Ureter (tissue), 1 donor: ENCODE results near the gene LTF. TPM values are rescaled to one million over a fixed set of nuclear protein-coding genes. Genes with fewer than 3 reads are reported as not detected.
"Not testable (repeated sequence)": the region's sequence is repeated elsewhere in the genome, so short reads cannot be mapped to it uniquely, and the experiment has no call there.

ENCODE experiments used
- DNase-seq: peaks from one replicate; pipeline ENCODE4 v3.0.0-alpha.2; 2020; ENCODE audit warnings: low spot score
- total RNA-seq: library from RNA; stranded (reverse); gene quantifications from one replicate; pipeline ENCODE4 v1.2.4, GENCODE V29; 2023
- donor health status: DM: yes; HTN: yes; CAD: no.

Gene LTF
- total RNA-seq, 1 donor from 2014 or later = 1.5 TPM

DNA sequence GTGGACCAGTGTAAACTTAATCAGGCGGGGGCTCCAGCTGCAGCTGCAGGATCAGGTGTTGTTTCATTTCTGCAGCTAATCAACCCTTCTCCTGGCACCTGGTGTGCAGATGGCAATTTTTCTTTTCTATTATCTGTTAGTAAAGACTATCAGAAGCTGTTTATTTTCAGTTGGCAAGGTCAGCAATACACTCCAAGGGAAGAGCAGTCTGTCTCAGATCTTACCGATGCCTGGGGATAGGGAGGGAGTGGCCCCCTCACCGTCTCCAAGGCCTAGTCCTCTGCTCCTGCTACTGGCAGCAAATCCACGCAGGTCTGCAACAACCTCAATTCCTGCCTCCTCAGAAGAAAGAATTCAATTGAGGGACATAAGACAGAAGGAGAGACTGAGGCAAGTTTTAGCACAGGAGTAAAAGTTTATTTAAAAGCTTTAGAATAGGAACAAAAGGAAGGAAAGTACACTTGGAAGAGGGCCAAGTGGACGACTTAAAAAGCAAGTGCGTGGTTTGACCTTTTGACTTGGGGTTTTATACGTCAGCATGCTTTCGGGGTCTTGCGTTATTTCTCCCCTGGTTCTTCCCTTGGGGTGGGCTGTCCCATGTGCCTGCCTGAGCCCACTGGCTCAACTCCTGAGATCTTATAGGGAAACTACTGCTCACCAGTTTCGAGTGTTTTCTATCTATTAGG is 48.4 kb downstream of the LTF start:
- DNase-seq = no peak

DNA sequence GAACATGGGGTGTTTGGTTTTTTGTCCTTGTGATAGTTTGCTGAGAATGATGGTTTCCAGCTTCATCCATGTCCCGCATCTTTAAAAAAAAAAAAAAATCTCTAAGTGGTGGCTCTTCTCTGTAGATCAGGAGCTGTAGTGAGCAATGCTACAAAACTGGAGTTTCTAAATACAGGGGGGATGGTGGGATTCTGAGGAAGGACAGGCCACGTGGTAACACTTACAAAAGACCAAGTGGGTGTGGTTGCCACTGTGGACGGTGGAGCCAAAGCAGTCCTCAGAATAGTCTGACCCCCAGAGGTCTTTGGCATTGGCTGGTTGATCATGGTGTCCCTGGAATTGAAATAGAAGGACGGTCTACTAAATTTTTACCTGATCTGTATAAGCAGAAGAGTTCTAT is 50.0 kb downstream of the LTF start:
- no peak for DNase-seq

GRCh38 chr3:46413951-46414350 is 50.8 kb downstream of the LTF start:
- no peak for DNase-seq

- no peak for DNase-seq
These were observed 51.9 kb downstream of the LTF start for GRCh38 chr3:46412786-46413298.

- no peak for DNase-seq
These were observed 53.4 kb downstream of the LTF start for GRCh38 chr3:46411271-46411670.

DNA sequence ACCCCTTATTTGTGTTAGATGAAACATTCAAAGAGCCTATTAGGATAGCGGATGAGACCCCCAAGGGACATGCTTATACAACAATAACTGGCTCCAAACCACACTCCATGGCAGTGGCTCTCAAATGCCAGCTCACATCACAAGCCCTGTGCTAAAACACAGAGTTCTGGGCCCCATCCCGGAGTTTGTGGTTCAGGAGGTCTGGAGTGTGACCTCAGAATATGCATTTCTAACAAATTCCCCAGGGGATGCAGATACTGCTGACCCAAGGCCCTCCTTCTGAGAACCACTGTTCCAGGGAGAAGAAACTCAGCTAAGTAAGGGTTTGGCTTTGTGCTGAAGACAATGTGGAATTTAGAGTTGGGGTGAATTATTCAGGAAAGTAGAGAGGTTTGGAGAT is 54.0 kb downstream of the LTF start:
- no peak for DNase-seq

GRCh38 chr3:46409739-46410489 is 54.8 kb downstream of the LTF start:
- no peak for DNase-seq

- no peak for DNase-seq
These were observed 55.9 kb downstream of the LTF start for GRCh38 chr3:46408853-46409252.

DNA sequence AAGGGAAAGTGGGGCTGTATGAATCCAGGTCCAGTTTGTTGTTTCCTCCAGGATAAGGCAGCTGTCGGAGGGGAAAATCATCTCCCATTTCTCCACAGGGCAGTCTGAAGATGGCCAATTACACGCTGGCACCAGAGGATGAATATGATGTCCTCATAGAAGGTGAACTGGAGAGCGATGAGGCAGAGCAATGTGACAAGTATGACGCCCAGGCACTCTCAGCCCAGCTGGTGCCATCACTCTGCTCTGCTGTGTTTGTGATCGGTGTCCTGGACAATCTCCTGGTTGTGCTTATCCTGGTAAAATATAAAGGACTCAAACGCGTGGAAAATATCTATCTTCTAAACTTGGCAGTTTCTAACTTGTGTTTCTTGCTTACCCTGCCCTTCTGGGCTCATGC is 56.7 kb downstream of the LTF start:
- DNase-seq = no peak

- peak; percentile 77 for DNase-seq
These were observed 57.7 kb downstream of the LTF start, which contains the start of the genes CCR5AS and CCRL2 for GRCh38 chr3:46406788-46407611. CCR5AS (minus strand) TSS chr3:46407066. CCRL2 (plus strand) TSS chr3:46407259; CDS start chr3:46408080, 821 bp downstream.

- DNase-seq = no peak
These were observed 58.3 kb downstream of the LTF start for GRCh38 chr3:46406443-46406787.

DNA sequence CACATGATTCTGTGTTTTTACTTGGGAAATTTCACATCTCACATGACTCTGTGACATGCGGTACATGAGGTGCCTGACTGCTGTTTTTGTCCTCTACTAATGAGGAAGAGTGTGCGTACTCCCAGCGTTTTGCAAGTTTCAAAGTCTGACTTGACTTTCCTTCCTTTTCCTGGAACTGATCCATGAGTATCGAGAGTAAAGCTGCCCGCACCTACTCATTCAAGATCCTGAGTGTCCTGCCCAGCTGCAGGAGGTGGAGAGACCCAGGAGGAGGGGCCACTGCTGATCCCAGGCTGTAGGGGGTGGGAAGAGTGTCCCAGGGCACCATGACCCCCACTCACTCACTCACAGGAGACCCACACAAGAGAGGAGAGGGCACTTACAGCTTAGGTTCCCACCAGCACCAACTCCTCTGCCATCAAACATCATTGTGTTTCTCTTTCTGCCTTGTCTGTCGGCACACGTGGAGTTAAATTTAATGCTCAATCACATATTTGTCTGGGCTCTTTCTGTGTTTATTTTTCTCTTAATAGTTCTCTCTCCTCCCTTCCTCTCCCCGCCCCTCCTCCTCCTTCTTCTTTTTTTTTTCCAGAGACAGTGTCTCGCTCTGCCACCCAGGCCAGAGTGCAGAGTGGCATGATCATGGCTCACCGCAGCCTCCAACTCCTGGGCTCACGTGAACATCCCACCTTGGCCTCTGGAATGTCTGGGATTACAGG is 59.2 kb downstream of the LTF start:
- DNase-seq = no peak

DNA sequence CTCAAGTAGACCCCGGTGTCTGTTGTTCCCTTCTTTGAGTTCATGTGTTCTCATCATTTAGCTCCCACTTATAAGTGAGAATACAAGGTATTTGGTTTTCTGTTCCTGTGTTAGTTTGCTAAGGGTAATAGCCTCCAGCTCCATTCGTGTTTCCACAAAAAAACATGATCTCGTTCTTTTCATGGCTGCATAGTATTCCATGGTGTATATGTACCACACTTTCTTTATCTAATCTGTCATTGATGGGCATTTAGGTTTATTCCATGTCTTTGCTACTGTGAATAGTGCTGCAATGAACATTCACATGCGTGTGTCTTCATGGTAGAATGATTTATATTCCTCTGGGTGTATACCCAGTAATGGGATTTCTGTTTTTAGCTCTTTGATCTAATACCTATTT is 61.8 kb downstream of the LTF start:
- not testable (repeated sequence) for DNase-seq

- DNase-seq = no peak
These were observed 63.1 kb downstream of the LTF start for GRCh38 chr3:46401579-46401978.

- DNase-seq = no peak
These were observed 63.9 kb downstream of the LTF start for GRCh38 chr3:46400846-46401245.

GRCh38 chr3:46400000-46400734 is 64.5 kb downstream of the LTF start:
- no peak for DNase-seq

- DNase-seq = no peak
These were observed 65.1 kb downstream of the LTF start for GRCh38 chr3:46399557-46399956.

DNA sequence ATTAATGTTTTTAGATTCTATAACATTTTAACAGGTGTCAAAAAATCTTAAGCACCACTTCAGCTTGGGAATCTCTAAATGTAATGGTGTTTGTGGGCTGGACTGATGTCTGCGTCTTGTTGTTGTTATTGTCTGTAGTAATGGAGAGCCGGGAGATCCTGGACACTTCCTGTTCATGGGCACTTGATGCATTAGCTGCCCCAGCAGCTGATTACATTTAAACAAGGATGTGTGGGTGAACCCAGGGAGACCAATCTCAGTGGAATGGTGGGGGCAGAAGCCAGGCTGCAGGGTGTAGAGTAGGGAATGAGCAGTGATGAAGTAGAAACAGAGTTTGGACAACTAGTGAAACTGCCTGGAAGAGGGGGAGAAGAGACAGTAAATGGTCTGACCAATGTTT is 65.6 kb downstream of the LTF start:
- DNase-seq = no peak

DNA sequence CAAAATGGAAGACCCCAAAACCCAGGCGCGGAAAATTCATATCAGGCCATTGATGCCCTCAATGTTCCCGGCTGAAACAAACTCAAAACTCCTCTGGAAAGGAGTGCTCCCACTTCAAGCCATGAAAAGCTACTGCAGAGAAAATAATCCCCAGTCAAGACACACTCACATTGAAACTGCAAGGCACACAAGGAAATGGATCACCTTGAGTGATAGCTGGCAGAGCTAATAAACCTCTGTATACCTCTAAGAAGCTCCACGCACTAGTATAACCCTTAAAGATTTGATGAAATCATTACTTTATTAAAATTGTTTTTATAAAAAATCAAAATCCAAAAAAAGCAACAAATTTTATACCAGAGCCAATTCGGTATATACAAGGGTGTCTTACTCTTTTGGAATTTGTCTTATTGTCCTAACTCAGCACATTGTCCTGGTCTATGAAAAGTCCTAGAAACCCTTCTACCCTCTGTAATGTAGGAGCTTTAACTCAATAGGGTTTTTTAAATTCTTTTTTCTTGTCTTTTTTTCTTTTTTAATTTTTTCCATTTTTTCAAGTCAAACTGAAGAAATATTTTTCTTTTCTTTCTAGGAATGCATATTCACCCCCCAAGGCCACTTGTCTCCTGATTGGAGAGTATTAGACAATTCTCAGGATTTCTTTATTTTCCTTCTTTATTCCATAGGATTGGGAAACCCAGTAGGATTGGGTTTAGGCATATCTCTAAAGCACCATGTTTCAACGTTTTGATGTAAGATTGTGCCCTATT is 66.3 kb downstream of the LTF start:
- DNase-seq = no peak

DNA sequence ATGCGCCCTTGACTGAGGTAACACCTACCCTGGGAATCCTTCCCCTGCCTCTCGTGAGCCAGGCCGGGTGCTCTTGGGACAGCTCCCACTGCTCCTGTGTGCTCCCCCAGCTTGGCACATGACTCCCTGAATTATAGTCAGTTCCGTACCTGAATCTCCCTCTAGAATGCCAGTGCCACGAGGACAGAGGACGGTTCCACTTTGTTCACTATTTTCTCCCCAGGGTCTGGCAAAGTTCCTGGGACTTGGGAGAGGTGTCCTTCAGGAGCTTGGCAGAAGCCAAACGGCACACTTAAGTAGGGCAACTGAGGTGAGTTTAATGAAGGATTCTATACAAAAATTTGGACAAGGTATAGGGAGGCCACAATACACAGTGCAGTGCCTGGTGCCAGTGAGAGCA is 67.6 kb downstream of the LTF start:
- DNase-seq = no peak
